GM12878 (cell line): ENCODE data around the gene RNFT2. TPM values are rescaled to one million over a fixed set of nuclear protein-coding genes. Genes with fewer than 3 reads are reported as not detected.

ENCODE experiments used
- ATAC-seq: fragments of 200-7000 bp; cut with Tn5 transposase; 3 replicates; pipeline ENCODE4 v1.9.1; 2020; ENCODE audit warnings: mild to moderate bottlenecking, moderate library complexity
- BruUV-seq: library from RNA; stranded (reverse); fragments of 400-500 nt; replicated peaks from 2 replicates; lab custom pipeline; 2021; lab: Mats Ljungman, UMichigan
- CTCF ChIA-PET: fragments of 300-600 bp; sonication (Branson Sonifier 250); formaldehyde crosslinking; extraction: SDS; loops from one replicate; lab custom pipeline; 2021; ENCODE audit warnings: inconsistent platforms; lab: Yijun Ruan, JAX
- POLR2A ChIA-PET: fragments of 350-600 bp; formaldehyde crosslinking; extraction: SDS; loops from one replicate; lab custom pipeline; 2021; ENCODE audit warnings: inconsistent platforms; lab: Charles Lee
- RAD21 ChIA-PET: fragments of 300-600 bp; sonication (Branson Sonifier 250); formaldehyde crosslinking; loops from one replicate; lab custom pipeline; 2023; ENCODE audit warnings: antibody characterized with exemption; ENCODE audit not compliant: unreplicated experiment; lab: Charles Lee
- SMC1A ChIA-PET: fragments of 300-600 bp; sonication (Branson Sonifier 250); formaldehyde crosslinking; loops from one replicate; lab custom pipeline; 2023; ENCODE audit not compliant: unreplicated experiment, uncharacterized antibody; lab: Charles Lee
- DNase-seq: peaks from one replicate; pipeline ENCODE4 v3.0.0-alpha.2; 2011; ENCODE audit warnings: low read depth, low spot score
- FAIRE-seq: peaks from 3 replicates; lab custom pipeline; 2011; peaks lifted over from hg19 to GRCh38; lab: Jason Lieb, UNC
- H2AFZ ChIP-seq: 2 replicates; pipeline ENCODE4 v1.6.0; 2011; ENCODE audit warnings: low read depth, low read length, control low read depth; ENCODE audit not compliant: control insufficient read depth
- H3K27ac ChIP-seq: 2 replicates; pipeline ENCODE4 v1.5.1; 2011; ENCODE audit warnings: control low read depth; ENCODE audit not compliant: control insufficient read depth, insufficient read depth
- H3K27me3 ChIP-seq, 2 experiments: replicated peaks in 1 of 2; 2 replicates each; pipeline versions ENCODE4 v1.6.0 to v1.6.1; 2011; ENCODE audit warnings: low read length in 1 of 2; ENCODE audit not compliant: control insufficient read depth in 2 of 2, insufficient read depth in 2 of 2
- H3K36me3 ChIP-seq, 2 experiments: 2 replicates each; pipeline ENCODE4 v1.5.1; 2011; ENCODE audit warnings: low read length in 1 of 2; ENCODE audit not compliant: control insufficient read depth in 2 of 2, insufficient read depth in 2 of 2
- H3K4me1 ChIP-seq: 2 replicates; pipeline ENCODE4 v1.6.1; 2011; ENCODE audit warnings: mild to moderate bottlenecking, low read length, moderate library complexity, mixed read lengths; ENCODE audit not compliant: control insufficient read depth, insufficient read depth
- H3K4me2 ChIP-seq: 2 replicates; pipeline ENCODE4 v1.6.0; 2011; ENCODE audit warnings: control low read depth; ENCODE audit not compliant: control insufficient read depth, insufficient read depth
- H3K4me3 ChIP-seq: fragments of 200-600 bp; sonication (generic); 2 replicates; pipeline ENCODE4 v1.5.1; 2016
- H3K79me2 ChIP-seq: 2 replicates; pipeline ENCODE4 v1.6.0; 2011; ENCODE audit warnings: low read length; ENCODE audit not compliant: control insufficient read depth, insufficient read depth
- H3K9ac ChIP-seq: 2 replicates; pipeline ENCODE4 v1.8.0; 2011; ENCODE audit warnings: low read length, control low read depth, mixed read lengths; ENCODE audit not compliant: control insufficient read depth, insufficient read depth
- H3K9me3 ChIP-seq: replicated peaks from 3 replicates; pipeline ENCODE4 v1.5.1; 2011; ENCODE audit warnings: mild to moderate bottlenecking, low read length; ENCODE audit not compliant: control insufficient read depth, insufficient read depth
- H4K20me1 ChIP-seq: 2 replicates; pipeline ENCODE4 v1.6.0; 2011; ENCODE audit not compliant: control insufficient read depth, insufficient read depth
- DPF2 ChIP-seq: fragments of 450-650 bp; IDR thresholded peaks from 2 replicates; pipeline ENCODE4 v1.6.1; 2017; ENCODE audit warnings: mild to moderate bottlenecking
- FOXK2 ChIP-seq: fragments of 450-650 bp; IDR thresholded peaks from 2 replicates; pipeline ENCODE4 v1.6.1; 2017; ENCODE audit warnings: mild to moderate bottlenecking, moderate library complexity
- IRF4 ChIP-seq: IDR thresholded peaks from 2 replicates; pipeline ENCODE4 v1.6.1; 2011; ENCODE audit warnings: low read depth, low read length
- RAD21 ChIP-seq: IDR thresholded peaks from 2 replicates; pipeline ENCODE4 v1.6.1; 2011; ENCODE audit warnings: mild to moderate bottlenecking, low read depth, low read length, moderate library complexity; ENCODE audit not compliant: insufficient read depth
- RAD51 ChIP-seq: fragments of 450-650 bp; IDR thresholded peaks from 2 replicates; pipeline ENCODE4 v1.6.1; 2016; ENCODE audit warnings: moderate library complexity, mild to moderate bottlenecking, inconsistent platforms
- SMC3 ChIP-seq: IDR thresholded peaks from 2 replicates; pipeline ENCODE4 v1.6.1; 2011; ENCODE audit warnings: low read length, improper control_type of control experiment, borderline replicate concordance
- SUZ12 ChIP-seq: fragments of 200-600 bp; sonication (generic); IDR thresholded peaks from one replicate; pipeline ENCODE4 v1.6.1; 2018; ENCODE audit warnings: antibody characterized with exemption, mild to moderate bottlenecking; ENCODE audit not compliant: unreplicated experiment
- ZNF217 ChIP-seq: fragments of 450-650 bp; IDR thresholded peaks from 2 replicates; pipeline ENCODE4 v1.6.1; 2017; ENCODE audit warnings: antibody characterized with exemption, mild to moderate bottlenecking
- ZNF384 ChIP-seq: IDR thresholded peaks from 2 replicates; pipeline ENCODE4 v1.6.1; 2012; ENCODE audit warnings: low read depth, mild to moderate bottlenecking, low read length, improper control_type of control experiment, borderline replicate concordance
- WGBS: methylation state at CpG from one replicate; pipeline ENCODE4 v1.1.6; 2016; ENCODE audit warnings: low lambda C conversion rate; ENCODE audit not compliant: insufficient replicate concordance, insufficient coverage; ENCODE audit errors: missing lambda C conversion rate; 5-methylcytosine and 5-hydroxymethylcytosine counted together
- in situ Hi-C: fragments of 300-500 bp; cut with MboI; formaldehyde crosslinking; loops from 9 replicates; pipeline ENCODE4 v1.14.3; 2018; ENCODE audit warnings: mixed read lengths
- intact Hi-C: fragments of 100-400 bp; cut with micrococcal nuclease; formaldehyde crosslinking; loops from one replicate; pipeline ENCODE4 v1.14.2; 2022; ENCODE audit not compliant: unreplicated experiment
- polyA plus RNA-seq, 11 experiments: library from polyadenylated mRNA; depleted of rRNA in 4 of 11; unstranded in 6 of 11; stranded (reverse) in 5 of 11; fragments of >200 nt; fragmentation: Nextera tagmentation in 4 of 11; fragmentation: Illumina TruSeq in 1 of 11; extraction: Ambion mirVana in 4 of 11; extraction: Trizol in 1 of 11; gene quantifications; 1 replicate in 1 of 11; 2 replicates in 10 of 11; pipeline versions ENCODE4 v1.2.1 to v1.2.3, GENCODE V29; 2011 to 2016; ENCODE audit warnings: inconsistent platforms in 2 of 11, missing spikeins in 2 of 11, low read depth in 1 of 11
- total RNA-seq, 4 experiments: library from RNA; depleted of rRNA in 3 of 4; stranded (reverse); fragments of >200 nt in 3 of 4; fragmentation: Illumina TruSeq in 1 of 4; extraction: Trizol in 1 of 4; gene quantifications; 2 replicates each; pipeline versions ENCODE4 v1.2.1 to v1.2.3, GENCODE V29; 2013 to 2021
- TF ChIP-seq, protein P1 (sequence below), 3 experiments: IDR thresholded peaks in 2 of 3; conservative IDR thresholded peaks in 1 of 3; 2 replicates each; pipeline ENCODE4 v1.5.1; 2011; ENCODE audit warnings: low read depth in 3 of 3, low read length in 3 of 3, mild to moderate bottlenecking in 3 of 3, control low read depth in 2 of 3, moderate library complexity in 2 of 3, inconsistent platforms in 1 of 3, mixed read lengths in 1 of 3; ENCODE audit not compliant: control insufficient read depth in 2 of 3, insufficient read depth in 1 of 3; ENCODE audit errors: extremely low read depth in 1 of 3

The RNFT2 gene
- total and polyA plus RNA-seq, 10 of the 15 experiments (the other 5 are each of a cell fraction or from before 2014, with no cell fraction given), result 2.5 to 17.3 (median 9.7) TPM

DNA sequence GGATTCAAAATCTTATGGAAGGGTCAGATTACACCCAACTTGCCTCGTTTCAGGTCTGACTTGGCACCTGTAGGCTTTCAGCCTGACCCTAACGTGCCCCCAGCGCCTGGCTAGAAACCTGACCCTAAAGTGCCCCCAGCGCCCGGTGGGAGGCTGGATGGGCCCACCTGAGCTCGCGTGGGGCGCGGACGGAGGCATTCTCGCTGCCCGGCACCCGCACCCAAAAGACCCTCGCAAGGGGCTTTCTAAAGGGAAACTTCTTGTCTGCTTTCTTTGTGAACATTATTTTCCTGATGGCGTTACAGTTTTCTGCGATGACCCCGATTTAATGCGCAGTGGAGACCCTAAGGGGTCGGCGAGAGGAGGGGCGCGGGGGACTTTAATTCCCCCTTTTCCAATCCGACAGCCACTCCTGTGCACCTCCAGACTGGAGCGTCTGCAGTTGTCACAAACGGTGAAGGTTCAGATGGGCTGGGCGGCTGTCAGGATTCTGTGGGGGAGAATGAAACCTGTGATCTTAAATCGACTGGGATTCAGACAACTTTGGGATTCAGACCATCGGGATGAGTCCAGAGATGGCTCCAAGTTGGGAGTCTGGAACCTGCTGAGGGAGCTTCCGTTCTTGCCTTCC, 143.9 kb downstream of the RNFT2 start:
- H3K36me3 ChIP-seq, result no peaks in the 10 kb centered on the region
- POLR2A ChIA-PET, result no interaction called here
- in situ Hi-C loops (no loop called here), intact Hi-C loops (loop anchor here (10.0 kb wide), 1 partner anchor 147 kb away; the partner anchor contains the start of genes RNFT2 and SPRING1)
- BruUV-seq, result no TSS peak
- H3K4me3 ChIP-seq, result no peak overlapping the region
- SMC1A ChIA-PET, result interaction anchor here (0.6 kb wide), 3 partner anchors 27 to 585 kb away, joined by 3 to 4 read pairs (median 3); no protein-coding TSS in a partner anchor
- no peaks in the 10 kb centered on the region for H4K20me1 ChIP-seq
- no peak overlapping the region for H2AFZ ChIP-seq
- peaks cover 22 to 25% of the 10 kb centered on the region in 2 experiments for H3K27me3 ChIP-seq
- H3K9ac ChIP-seq, result no peak overlapping the region
- no peaks in the 10 kb centered on the region for H3K9me3 ChIP-seq
- no peak for TF ChIP-seq DPF2
- no peak for TF ChIP-seq IRF4
- TF ChIP-seq SUZ12, result peak; percentile 34
- no peak overlapping the region for H3K27ac ChIP-seq
- DNase-seq (no peak), FAIRE-seq (no peak), ATAC-seq (no peak)
- RAD21 ChIA-PET, result no interaction called here
- no peaks in the 10 kb centered on the region for H3K79me2 ChIP-seq
- no peak overlapping the region; the same call in 1 of the 2 replicates for H3K4me2 ChIP-seq
- no peaks in the 10 kb centered on the region; the same call in 1 of the 2 replicates for H3K4me1 ChIP-seq
- WGBS, result 8% methylated on average over 28 of the region's 29 CpGs
- CTCF ChIA-PET, result interaction anchor here (0.5 to 0.9 kb wide), 4 partner anchors 59 to 179 kb away, joined by 3 to 4 read pairs (median 4); no protein-coding TSS in a partner anchor

DNA sequence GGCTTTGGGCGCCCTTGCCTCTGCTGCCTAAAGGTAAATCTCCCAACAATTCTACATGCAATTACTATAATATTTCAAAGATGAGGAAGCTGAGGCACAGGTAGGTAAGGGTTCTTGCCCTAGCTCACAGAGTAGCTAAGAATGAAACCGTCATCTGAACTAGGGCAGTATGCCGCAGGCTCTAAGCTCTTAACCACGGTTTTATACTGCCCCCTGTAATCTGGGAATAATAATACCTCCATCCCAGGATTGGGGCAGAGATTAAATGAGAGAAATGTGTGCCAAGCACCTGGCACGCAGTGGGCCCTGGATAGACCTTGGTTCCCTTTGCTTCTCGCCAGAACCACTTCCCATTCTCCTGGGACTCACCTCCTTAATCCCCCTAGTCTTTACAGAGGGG, 144.6 kb downstream of the RNFT2 start:
- CTCF ChIA-PET, result interaction anchor here (0.5 to 0.9 kb wide), 5 partner anchors 60 to 1974 kb away, joined by 3 to 4 read pairs (median 4); no protein-coding TSS in a partner anchor
- DNase-seq, result no peak
- BruUV-seq, result no TSS peak
- TF ChIP-seq FOXK2 (no peak), RAD21 (peak; percentile 43), ZNF217 (no peak), RAD51 (no peak), ZNF384 (no peak), SMC3 (peak; percentile 17; the same call in 1 of the 2 replicates)
- TF ChIP-seq, protein P1, sequence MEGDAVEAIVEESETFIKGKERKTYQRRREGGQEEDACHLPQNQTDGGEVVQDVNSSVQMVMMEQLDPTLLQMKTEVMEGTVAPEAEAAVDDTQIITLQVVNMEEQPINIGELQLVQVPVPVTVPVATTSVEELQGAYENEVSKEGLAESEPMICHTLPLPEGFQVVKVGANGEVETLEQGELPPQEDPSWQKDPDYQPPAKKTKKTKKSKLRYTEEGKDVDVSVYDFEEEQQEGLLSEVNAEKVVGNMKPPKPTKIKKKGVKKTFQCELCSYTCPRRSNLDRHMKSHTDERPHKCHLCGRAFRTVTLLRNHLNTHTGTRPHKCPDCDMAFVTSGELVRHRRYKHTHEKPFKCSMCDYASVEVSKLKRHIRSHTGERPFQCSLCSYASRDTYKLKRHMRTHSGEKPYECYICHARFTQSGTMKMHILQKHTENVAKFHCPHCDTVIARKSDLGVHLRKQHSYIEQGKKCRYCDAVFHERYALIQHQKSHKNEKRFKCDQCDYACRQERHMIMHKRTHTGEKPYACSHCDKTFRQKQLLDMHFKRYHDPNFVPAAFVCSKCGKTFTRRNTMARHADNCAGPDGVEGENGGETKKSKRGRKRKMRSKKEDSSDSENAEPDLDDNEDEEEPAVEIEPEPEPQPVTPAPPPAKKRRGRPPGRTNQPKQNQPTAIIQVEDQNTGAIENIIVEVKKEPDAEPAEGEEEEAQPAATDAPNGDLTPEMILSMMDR (IDR thresholded peaks at IDR 0.05 in 2 of 3, conservative IDR thresholded peaks at IDR 0.05 in 1 of 3; ENCODE audit: control insufficient read depth in 2 of 3, extremely low read depth in 1 of 3, insufficient read depth in 1 of 3, low read depth in 3 of 3, low read length in 3 of 3), result peak in 2 of 3 experiments; percentile 23 to 24; a peak in 1 of 6 replicates
- peak; percentile 23 for FAIRE-seq
- H3K4me3 ChIP-seq, result no peak overlapping the region
- no peaks in the 10 kb centered on the region for H3K79me2 ChIP-seq
- H3K4me1 ChIP-seq, result no peaks in the 10 kb centered on the region; the same call in 1 of the 2 replicates
- no peaks in the 10 kb centered on the region for H3K9me3 ChIP-seq
- H2AFZ ChIP-seq, result no peak overlapping the region
- intact Hi-C loops, result loop anchor here (10.0 kb wide), 1 partner anchor 148 kb away; the partner anchor contains the start of genes RNFT2 and SPRING1
- H3K27ac ChIP-seq, result no peak overlapping the region
- no peak overlapping the region for H3K9ac ChIP-seq
- H4K20me1 ChIP-seq, result no peaks in the 10 kb centered on the region
- in situ Hi-C loops, result no loop called here
- RAD21 ChIA-PET, result no interaction called here
- H3K27me3 ChIP-seq, result peaks cover 22 to 25% of the 10 kb centered on the region in 2 experiments
- SMC1A ChIA-PET, result interaction anchor here (0.6 kb wide), 2 partner anchors 28 to 80 kb away, joined by 3 to 4 read pairs; no protein-coding TSS in a partner anchor
- no peaks in the 10 kb centered on the region for H3K36me3 ChIP-seq
- POLR2A ChIA-PET, result no interaction called here
- H3K4me2 ChIP-seq, result no peak overlapping the region
- WGBS, result 11% methylated on average over 6 of the region's 6 CpGs
- ATAC-seq, result no peak
